Neural cell (in vitro differentiated cells): Measurements from ENCODE around the gene GFER.

Experiments
- CTCF ChIP-seq: fragments of 450-650 bp; IDR thresholded peaks from 2 replicates; pipeline ENCODE4 v1.5.1; 2014; ENCODE audit warnings: antibody characterized with exemption, mild to moderate bottlenecking, moderate library complexity; ENCODE audit not compliant: poor library complexity, severe bottlenecking
- EP300 ChIP-seq: fragments of 450-650 bp; conservative IDR thresholded peaks from 2 replicates; pipeline ENCODE4 v1.6.1; 2014; ENCODE audit warnings: antibody characterized with exemption, mild to moderate bottlenecking, moderate library complexity; ENCODE audit not compliant: poor library complexity, severe bottlenecking
- EZH2 ChIP-seq: fragments of 200-600, 300-800 bp; shearing (Covaris generic), sonication (generic); IDR thresholded peaks from 2 replicates; pipeline ENCODE4 v1.6.1; 2014; ENCODE audit warnings: antibody characterized with exemption, low read length, borderline replicate concordance, mild to moderate bottlenecking; ENCODE audit not compliant: insufficient read depth, poor library complexity, severe bottlenecking

GRCh38 chr16:2023092-2024031 lies 39.4 kb downstream of the GFER start:
- no peak for TF ChIP-seq EZH2
- peak; percentile 89 for TF ChIP-seq CTCF
- TF ChIP-seq EP300 = no peak
